GM04504 (cell line): ENCODE measurements around the gene CGAS.
A peak's percentile ranks its signal among the peaks of the same experiment; 100 is the strongest.
"Not testable (repeated sequence)": the region's sequence is repeated elsewhere in the genome, so short reads cannot be mapped to it uniquely, and the experiment has no call there.

Source experiments
- DNase-seq: peaks from one replicate; pipeline ENCODE4 v3.0.0-alpha.2; 2012; ENCODE audit warnings: low read depth

Gene CGAS

DNA sequence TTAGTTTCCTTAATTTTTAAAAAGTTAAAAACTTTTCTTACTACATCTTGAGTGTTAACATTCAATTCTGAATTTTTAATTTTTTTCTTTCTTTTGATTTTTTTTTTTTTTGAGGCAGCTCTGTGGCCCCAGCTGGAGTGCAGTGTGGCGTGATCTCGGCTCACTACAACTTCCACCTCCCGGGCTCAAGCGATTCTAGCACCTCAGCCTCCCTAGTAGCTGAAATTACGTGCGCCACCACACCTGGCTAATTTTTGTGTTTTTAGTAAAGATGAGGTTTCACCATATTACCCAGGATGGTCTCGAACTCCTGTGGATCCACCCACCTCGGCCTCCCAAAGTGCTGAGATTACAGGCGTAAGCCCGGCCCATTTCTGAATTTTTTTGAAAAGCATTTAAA lies 56.2 kb downstream of the CGAS start:
- DNase-seq = no peak

DNA sequence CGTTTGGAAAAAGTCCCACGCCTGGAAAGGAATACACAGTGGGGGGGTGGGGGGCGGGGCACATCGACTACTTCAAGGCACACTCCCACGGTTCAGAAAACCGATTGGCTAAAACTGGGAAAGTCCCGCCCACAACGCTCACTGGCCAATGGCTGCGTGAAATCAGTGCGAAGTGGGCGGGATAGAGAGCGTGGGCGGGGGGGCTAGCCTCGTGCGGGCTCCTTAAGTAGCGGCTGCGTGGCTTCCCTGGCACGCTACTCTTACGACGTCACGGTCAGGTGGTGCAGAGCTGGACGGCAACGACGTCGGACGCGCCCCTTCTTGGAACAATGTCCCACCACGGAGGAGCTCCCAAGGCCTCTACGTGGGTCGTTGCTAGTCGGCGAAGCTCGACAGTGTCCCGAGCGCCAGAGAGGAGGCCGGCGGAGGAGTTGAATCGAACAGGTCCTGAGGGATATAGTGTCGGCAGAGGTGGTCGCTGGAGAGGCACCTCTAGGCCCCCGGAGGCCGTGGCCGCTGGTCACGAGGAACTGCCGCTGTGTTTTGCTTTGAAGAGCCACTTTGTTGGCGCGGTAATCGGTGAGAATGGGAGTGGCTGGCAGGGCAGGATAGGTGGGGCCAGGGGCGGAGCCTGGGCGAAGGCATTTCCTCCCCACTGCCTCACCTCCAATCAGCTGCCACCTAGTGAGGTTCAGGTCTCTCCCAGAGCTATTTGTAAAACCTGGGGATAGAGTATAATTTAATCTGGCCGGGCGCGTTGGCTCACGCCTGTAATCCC lies 57.3 kb downstream of the CGAS start, which contains the start of gene DDX43:
Gene DDX43, plus strand, starts transcription at position 252 of the 778 bp plus-strand sequence. Its CDS starts 78 bp downstream, at position 330.
- DNase-seq = peak; percentile 14

DNA sequence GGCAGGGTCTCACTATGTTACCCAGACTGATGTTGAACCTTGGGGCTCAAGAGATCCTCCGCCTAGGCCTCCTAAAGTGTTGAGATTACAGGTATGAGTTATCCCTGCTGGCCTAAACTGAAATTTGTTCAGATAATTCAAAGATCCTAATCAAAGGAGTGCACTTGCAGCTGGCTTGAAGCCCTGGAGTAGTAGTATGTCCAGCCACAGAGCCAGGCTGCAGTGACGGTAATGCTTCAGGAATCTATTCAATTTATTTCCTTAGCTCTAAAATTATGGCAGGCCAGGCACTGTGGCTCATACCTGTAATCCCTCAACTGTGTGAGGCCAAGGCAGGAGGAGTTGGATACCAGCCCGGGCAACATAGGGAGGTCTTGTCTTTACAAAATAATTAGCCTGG lies 58.8 kb downstream of the CGAS start:
- no peak for DNase-seq

DNA sequence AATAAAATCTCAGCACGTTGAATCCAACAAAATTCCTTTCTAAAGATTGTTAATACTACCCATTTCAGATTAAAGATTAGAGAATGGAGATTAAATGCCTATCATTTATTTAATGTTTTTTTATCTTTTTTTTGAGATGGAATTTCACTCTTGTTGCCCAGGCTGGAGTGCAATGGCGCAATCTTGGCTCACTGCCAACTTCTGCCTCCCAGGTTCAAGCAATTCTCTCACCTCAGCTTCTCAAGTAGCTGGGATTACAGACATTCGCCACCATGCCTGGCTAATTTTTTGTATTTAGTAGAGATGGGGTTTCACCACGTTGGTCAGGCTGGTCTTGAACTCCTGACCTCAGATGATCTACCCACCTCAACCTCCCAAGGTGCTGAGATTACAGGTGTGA lies 59.9 kb downstream of the CGAS start:
- not testable (repeated sequence) for DNase-seq

DNA sequence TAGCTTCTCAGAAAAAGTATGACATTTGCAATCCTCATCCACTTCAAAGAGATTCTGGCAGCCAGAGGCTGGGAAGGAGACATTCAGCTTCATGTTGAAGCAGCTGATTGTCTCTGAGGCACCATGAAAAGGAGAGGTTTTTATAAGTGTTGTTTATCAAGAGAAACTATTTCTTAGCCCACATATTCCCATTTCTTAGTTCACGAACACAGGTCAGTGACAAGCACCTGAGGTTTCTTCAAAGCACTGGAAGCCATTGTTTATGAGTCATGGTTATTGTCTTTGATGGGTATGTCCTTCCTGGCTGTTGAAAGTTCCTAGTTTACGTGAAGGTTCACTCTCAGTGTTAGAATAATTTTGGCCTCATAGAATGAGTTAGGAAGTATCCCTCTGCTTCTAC lies 60.4 kb downstream of the CGAS start:
- no peak for DNase-seq

DNA sequence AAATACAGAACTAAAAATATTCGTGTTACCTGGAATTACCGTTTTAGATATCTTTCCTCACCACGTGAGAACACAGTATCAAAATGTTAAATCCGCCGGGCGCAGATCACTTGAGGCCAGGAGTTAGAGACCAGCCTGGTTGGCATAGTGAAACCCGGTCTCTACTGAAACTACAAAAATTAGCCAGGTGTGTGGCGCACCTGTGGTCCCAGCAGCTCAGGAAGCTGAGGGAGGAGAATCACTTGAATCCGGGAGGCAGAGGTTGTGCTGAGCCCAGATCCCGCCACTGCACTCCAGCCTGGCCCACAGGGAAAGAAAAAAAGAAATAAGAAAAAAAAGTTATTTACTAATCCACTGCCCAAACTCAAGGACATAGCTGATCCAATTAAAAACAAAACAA lies 62.2 kb downstream of the CGAS start:
- no peak for DNase-seq

DNA sequence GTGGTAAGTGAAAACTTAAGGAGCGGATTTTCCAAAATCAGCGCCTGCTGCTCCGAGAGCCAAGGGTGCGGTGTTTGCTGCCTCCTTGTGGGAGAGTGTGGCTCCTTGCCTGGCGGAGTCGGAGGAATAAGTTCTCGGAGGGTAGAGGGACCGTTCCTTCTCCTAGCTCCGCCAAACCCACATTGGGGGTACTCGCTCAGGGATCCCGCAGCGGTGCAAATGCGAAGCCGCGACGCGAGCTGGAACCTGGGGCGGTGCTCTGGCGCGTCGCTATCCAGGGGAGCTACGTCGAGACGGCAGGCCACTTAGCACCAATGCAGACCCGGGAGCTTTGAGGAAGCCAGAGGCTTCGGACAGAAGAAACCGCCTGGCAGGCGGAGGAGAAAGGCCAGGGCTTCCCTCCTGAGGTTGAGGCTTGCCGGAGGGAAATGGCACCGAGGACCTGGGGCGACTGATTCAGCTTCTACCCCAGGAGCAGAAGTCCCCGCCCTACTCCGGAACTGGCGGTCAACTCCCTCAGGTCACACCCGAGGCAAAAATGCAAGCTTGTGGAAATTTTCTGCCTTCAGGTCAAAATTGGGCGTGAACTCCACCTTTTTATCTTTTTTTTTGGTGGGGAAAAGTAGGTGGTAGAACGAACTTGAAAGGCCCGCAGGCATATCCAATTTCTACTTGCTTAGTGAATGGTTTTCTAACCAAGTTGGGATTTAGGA lies 63.1 kb downstream of the CGAS start:
- DNase-seq = peak; percentile 35

DNA sequence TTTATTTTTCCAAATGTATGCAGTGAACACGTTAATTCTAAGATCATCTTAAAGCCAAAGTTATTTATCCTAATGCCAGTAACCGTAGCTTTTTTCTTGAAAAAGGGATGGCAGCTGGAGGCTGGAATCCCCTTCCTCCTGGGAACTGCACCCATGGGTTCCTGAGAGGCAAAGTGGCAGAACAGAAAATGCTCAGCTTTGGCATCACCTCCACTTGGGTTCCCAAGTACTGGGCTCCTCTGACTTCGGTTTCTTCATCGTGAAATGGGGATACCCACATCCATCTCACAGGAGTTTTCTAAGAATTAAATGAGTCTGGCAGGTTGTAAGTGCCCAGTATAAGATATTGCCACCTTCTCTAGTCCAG lies 63.7 kb downstream of the CGAS start:
- DNase-seq = no peak

DNA sequence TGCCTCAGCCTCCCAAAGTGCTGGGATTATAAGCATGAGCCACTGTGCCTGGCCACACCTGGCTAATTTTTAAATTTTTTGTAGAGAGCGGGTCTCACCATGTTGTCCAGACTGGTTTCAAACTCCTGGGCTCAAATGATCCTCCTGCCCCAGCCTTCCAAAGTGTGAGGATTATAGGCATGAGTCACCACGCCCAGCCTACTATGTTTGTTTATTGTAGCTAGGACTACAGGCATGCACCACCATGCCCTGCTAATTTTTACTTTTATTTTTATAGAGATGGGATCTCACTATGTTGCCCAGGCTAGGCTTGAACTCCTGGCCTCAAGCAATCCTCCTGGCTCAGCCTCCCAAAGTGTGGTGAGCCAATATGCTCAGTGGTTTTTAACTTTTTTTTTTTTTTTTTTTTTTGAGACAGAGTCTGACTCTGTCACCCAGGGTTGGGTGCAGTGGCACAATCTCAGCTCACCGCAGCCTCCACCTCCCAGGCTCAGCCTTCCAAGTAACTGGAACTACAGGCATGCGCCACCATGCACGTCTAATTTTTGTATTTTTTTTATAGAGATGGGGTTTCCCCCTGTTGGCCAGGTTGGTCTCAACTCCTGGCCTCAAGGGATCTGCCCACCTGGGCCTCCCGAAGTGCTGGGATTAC lies 69.5 kb downstream of the CGAS start:
- no peak for DNase-seq

DNA sequence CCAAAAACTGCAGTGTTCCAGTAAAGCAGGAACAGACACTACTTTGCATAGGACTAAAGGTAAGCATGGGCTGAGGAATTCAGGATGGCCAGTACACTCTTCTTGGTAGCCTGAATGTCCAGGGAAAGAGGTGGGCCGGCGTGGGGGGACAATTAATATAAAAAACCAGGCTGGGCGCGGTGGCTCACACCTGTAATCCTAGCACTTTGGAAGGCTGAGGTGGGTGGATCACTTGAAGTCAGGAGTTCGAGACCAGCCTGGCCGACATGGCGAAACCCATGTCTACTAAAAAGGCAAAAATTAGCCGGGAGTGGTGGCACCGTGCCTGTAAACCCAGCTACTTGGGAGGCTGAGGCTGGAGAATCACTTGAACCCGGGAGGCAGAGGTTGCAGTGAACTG lies 70.6 kb downstream of the CGAS start:
- not testable (repeated sequence) for DNase-seq

DNA sequence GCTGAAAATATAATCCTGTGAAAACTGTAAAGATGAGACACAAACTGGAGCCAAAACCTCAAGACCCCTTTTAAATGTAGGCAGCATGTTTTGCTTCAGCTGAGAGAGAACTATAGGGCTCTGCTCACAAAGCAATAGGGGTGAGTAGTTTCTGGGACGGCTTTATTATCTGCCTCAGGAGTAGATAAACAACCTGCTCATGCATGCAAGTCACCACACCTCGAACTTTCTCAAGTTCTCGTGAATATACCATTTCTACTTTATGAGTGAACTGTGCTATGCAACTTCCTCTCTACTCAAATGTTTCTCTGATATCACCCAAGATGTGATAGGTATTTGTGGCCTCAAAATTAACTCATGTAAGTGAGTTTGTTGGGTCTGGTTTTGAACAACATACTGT lies 74.9 kb downstream of the CGAS start:
- no peak for DNase-seq

DNA sequence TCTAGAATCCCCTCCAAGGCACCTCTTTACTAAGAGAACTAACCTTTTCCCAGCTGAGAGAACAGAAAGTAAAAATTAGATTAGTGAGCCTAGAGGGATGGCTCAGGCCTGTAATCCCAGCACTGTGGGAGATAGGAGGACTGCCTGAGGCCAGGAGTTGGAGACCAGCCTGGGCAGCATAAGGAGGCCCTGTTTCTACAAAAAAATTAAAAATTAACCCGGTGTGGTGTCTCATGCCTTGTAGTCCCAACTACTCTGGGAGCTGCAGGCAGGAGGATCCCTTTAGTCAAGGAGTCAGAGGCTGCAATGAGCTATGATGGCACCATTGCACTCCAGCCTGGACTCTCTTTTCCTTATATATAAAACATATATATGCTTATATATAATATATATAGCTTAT lies 76.9 kb downstream of the CGAS start:
- DNase-seq = no peak
